Suprapubic skin (tissue), 4 donors: Measurements from ENCODE around the gene CHMP4A.

Experiments
- CTCF ChIP-seq, 2 donors: fragments of 200-600 bp in 1 of 2; fragments of 450-650 bp in 1 of 2; sonication (generic) in 1 of 2; IDR thresholded peaks; one replicate each; pipeline ENCODE4 v1.5.1; 2016 to 2019; ENCODE audit warnings: antibody characterized with exemption in 2 of 2, mild to moderate bottlenecking in 1 of 2, moderate library complexity in 1 of 2
- POLR2A ChIP-seq, 2 donors: fragments of 450-650 bp; IDR thresholded peaks; one replicate each; pipeline ENCODE4 v1.6.1; 2017; ENCODE audit warnings: antibody characterized with exemption in 2 of 2, mild to moderate bottlenecking in 2 of 2, moderate library complexity in 2 of 2
- POLR2AphosphoS5 ChIP-seq, 3 donors: sonication (generic); formaldehyde crosslinking; IDR thresholded peaks; one replicate each; pipeline ENCODE4 v1.6.1; 2017; ENCODE audit warnings: antibody characterized with exemption in 3 of 3

DNA sequence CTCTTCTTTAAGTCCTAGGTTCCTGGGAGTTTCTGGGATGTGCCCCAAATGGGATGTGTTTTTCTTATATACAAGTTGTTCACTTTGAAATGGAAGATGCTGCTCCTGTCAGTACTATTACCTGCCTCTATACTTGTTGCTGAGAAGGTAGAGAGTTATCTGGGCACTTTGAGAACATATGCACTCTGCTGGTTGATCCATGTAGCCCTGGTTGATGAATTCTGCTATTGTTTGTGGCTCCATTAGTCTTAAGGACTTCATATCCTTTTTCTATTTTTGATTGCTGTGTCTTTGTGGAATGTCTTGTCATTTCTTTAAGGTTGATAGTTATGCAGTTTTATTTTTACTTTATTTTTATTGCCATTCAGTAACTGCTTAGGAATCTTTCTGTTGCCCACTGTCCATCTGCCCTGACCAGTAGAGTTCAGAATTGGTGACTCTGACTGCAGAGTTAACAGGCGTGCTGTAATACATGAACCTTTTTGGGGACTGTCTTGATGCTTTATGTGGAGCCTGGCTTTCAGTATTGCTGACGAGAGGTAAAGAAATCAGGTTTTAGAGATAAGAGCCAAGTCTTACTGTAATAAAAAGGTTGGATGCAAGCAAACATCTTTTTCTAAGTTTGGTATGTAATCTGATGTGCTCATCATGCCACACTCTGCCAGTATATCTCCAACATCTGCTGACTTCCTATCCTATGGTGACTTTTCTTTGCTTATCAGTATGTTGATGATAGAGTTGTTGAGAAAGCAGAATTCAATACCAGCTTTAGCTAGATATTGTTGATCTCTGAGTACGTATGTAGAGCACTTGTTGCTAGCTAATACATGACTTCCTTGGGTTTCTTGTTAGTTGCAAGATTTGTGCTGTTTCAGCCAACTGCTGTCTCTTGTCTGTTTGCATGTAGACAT is 21.1 kb upstream of the CHMP4A start:
- TF ChIP-seq POLR2A (IDR thresholded peaks at IDR 0.05) (no peak), CTCF (IDR thresholded peaks at IDR 0.05) (no peak), POLR2AphosphoS5 (IDR thresholded peaks at IDR 0.05) (no peak)
